Epithelial cell of proximal tubule (primary cell): ENCODE results near the gene AGXT2. TPM values are rescaled to one million over a fixed set of nuclear protein-coding genes. Genes with fewer than 3 reads are reported as not detected.

Experiments used
- DNase-seq: peaks from one replicate; pipeline ENCODE4 v3.0.0-alpha.2; 2011; ENCODE audit warnings: low read depth
- H3K4me3 ChIP-seq: 2 replicates; pipeline ENCODE4 v1.5.1; 2011; ENCODE audit warnings: low read depth, mild to moderate bottlenecking, low read length
- total RNA-seq: library from RNA; depleted of rRNA; stranded (reverse); fragments of >200 nt; gene quantifications from 2 replicates; pipeline ENCODE4 v1.2.3, GENCODE V29; 2015
- TF ChIP-seq, protein P1 (sequence below): conservative IDR thresholded peaks from 2 replicates; pipeline ENCODE4 v1.5.1; 2012; ENCODE audit warnings: low read depth, mild to moderate bottlenecking, low read length

The AGXT2 gene
- total RNA-seq, 1 donor from 2014 or later: not detected

- DNase-seq: no peak
- TF ChIP-seq, protein P1, sequence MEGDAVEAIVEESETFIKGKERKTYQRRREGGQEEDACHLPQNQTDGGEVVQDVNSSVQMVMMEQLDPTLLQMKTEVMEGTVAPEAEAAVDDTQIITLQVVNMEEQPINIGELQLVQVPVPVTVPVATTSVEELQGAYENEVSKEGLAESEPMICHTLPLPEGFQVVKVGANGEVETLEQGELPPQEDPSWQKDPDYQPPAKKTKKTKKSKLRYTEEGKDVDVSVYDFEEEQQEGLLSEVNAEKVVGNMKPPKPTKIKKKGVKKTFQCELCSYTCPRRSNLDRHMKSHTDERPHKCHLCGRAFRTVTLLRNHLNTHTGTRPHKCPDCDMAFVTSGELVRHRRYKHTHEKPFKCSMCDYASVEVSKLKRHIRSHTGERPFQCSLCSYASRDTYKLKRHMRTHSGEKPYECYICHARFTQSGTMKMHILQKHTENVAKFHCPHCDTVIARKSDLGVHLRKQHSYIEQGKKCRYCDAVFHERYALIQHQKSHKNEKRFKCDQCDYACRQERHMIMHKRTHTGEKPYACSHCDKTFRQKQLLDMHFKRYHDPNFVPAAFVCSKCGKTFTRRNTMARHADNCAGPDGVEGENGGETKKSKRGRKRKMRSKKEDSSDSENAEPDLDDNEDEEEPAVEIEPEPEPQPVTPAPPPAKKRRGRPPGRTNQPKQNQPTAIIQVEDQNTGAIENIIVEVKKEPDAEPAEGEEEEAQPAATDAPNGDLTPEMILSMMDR: peak; percentile 15
Observed at GRCh38 chr5:35030426-35031100, 17.2 kb downstream of the AGXT2 start.

GRCh38 chr5:35029333-35029732 is 18.4 kb downstream of the AGXT2 start:
- TF ChIP-seq, protein P1: no peak
- no peak overlapping the region for H3K4me3 ChIP-seq
- peak; percentile 85 for DNase-seq

More at GRCh38 chr5:35030426-35031100, 17.2 kb downstream of the AGXT2 start:
- no peak overlapping the region for H3K4me3 ChIP-seq

DNA sequence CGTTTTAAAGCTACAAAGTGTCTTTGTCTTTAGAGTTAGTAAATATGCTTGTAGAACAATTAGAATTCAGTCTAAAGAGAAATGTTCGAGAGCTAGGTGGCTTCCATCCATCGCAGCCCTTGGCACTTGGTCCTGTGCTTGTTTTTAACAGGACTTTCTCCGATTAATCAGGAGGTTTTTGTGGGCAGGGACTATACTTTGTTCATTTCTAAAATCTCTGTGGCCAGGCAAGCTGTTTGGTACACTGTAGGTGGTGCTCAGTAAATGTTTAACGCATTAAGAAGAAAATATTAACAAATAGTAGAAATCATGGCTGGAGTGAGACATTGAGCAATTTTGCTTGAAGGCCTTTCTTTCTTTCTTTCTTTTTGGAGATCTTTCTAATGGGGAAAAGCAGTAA is 20.8 kb downstream of the AGXT2 start:
- no peak for DNase-seq
- TF ChIP-seq, protein P1: no peak
- no peak overlapping the region for H3K4me3 ChIP-seq

- H3K4me3 ChIP-seq: no peak overlapping the region
- no peak for DNase-seq
- TF ChIP-seq, protein P1: no peak
Observed at GRCh38 chr5:35026280-35026840, 21.4 kb downstream of the AGXT2 start.

- no peak for DNase-seq
- TF ChIP-seq, protein P1: no peak
- H3K4me3 ChIP-seq: no peak overlapping the region
Observed at GRCh38 chr5:35024911-35025510, 22.7 kb downstream of the AGXT2 start.

- DNase-seq: no peak
- H3K4me3 ChIP-seq: no peak overlapping the region
- TF ChIP-seq, protein P1: no peak
Observed at GRCh38 chr5:35023391-35024178, 24.2 kb downstream of the AGXT2 start.
